Fibroblast of upper back skin (primary cell): ENCODE data around the gene BST1.
A peak's percentile ranks its signal among the peaks of the same experiment; 100 is the strongest.
"Not testable (repeated sequence)": the region's sequence is repeated elsewhere in the genome, so short reads cannot be mapped to it uniquely, and the experiment has no call there.

Source experiments
- DNase-seq: peaks from one replicate; pipeline ENCODE4 v3.0.0-alpha.2; 2013

BST1 gene

GRCh38 chr4:15714141-15714540 is 11.3 kb downstream of the BST1 start:
- peak; percentile 21 for DNase-seq

GRCh38 chr4:15714646-15715435 is 12.0 kb downstream of the BST1 start:
- DNase-seq: peak; percentile 50

GRCh38 chr4:15716115-15716514 is 13.2 kb downstream of the BST1 start:
- DNase-seq: no peak

GRCh38 chr4:15717086-15717485 is 14.2 kb downstream of the BST1 start:
- DNase-seq: peak; percentile 68

- peak; percentile 14 for DNase-seq
These were observed 15.0 kb downstream of the BST1 start for GRCh38 chr4:15717657-15718416.

- DNase-seq: no peak
These were observed 15.6 kb downstream of the BST1 start for GRCh38 chr4:15718465-15718864.

- no peak for DNase-seq
These were observed 16.1 kb downstream of the BST1 start for GRCh38 chr4:15718959-15719358.

- DNase-seq: no peak
These were observed 16.6 kb downstream of the BST1 start for GRCh38 chr4:15719506-15719905.

- DNase-seq: no peak
These were observed 18.0 kb downstream of the BST1 start for GRCh38 chr4:15720851-15721250.

GRCh38 chr4:15725608-15726007 is 22.7 kb downstream of the BST1 start:
- no peak for DNase-seq

GRCh38 chr4:15729910-15730533 is 27.2 kb downstream of the BST1 start:
- peak; percentile 49 for DNase-seq

- not testable (repeated sequence) for DNase-seq
These were observed 30.2 kb downstream of the BST1 start for GRCh38 chr4:15733061-15733460.

GRCh38 chr4:15735536-15735935 is 32.7 kb downstream of the BST1 start:
- DNase-seq: no peak

- no peak for DNase-seq
These were observed 33.7 kb downstream of the BST1 start for GRCh38 chr4:15736514-15737050.

- no peak for DNase-seq
These were observed 34.4 kb downstream of the BST1 start for GRCh38 chr4:15737255-15737654.

- DNase-seq: peak; percentile 12
These were observed 36.0 kb downstream of the BST1 start for GRCh38 chr4:15738877-15739276.

- DNase-seq: no peak
These were observed 38.0 kb downstream of the BST1 start for GRCh38 chr4:15740764-15741404.

- DNase-seq: no peak
These were observed 39.3 kb downstream of the BST1 start for GRCh38 chr4:15742083-15742582.

GRCh38 chr4:15742637-15743036 is 39.8 kb downstream of the BST1 start:
- DNase-seq: no peak

GRCh38 chr4:15744016-15744545 is 41.2 kb downstream of the BST1 start:
- peak; percentile 64 for DNase-seq

GRCh38 chr4:15746110-15746509 is 43.2 kb downstream of the BST1 start:
- DNase-seq: no peak

- DNase-seq: no peak
These were observed 46.1 kb downstream of the BST1 start for GRCh38 chr4:15749001-15749400.

GRCh38 chr4:15751153-15751552 is 48.3 kb downstream of the BST1 start:
- DNase-seq: no peak
